Measurements from ENCODE around the gene MRPL33. TPM values are rescaled to one million over a fixed set of nuclear protein-coding genes. Genes with fewer than 3 reads are reported as not detected.

Gene MRPL33
- total RNA-seq, 1 experiment from 2014 or later = 66.8 TPM

DNA sequence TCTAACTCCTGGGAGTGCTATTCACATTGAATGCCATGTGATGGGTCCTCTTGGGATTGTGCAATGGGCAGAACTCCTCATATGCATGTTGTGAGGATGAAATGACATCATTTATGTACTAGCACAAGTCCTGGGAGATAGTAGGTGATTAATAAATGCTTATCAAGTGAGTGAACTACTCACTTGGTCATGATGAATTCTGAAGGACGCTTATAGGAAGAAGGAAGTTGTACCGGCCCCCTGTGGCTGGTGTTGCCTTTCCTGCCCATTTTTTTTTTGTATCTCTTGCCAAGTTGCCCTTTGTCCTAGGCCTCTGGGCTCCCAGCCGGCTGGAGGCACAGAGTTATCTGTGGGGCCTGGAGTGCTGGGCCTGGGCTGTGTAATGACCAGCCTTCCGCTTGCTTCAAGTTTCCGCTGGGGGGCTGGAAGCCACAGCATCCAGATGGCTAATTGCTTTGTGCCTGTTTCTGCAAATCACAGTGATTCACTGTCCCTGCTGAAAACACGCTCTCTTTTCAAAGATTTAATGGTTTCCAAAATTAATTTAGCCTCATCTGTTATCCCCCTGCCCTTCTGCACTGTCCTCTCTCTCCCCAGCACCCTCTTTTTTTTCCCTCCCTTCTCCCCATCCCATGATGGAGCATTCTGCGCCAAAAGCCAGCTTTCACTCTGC, 33.7 kb upstream of the MRPL33 start:
- Histone ChIP-seq H2BK15ac (ENCODE audit: low read depth, low read length) (no peak overlapping the region), H3K4ac (ENCODE audit: low read depth, low read length) (no peak overlapping the region), H4K8ac (replicated peaks; ENCODE audit: insufficient read length, low read depth, low read length) (no peak overlapping the region), H3K27ac (ENCODE audit: insufficient read length, low read depth, low read length) (no peak overlapping the region), H4K20me1 (ENCODE audit: control insufficient read depth, insufficient read depth, insufficient read length) (no peaks in the 10 kb centered on the region), H2BK20ac (ENCODE audit: low read depth, low read length, poor library complexity, severe bottlenecking) (no peak overlapping the region), H2AFZ (ENCODE audit: low read length) (no peak overlapping the region), H3K79me1 (ENCODE audit: insufficient read depth, low read depth, low read length, poor library complexity, severe bottlenecking) (no peaks in the 10 kb centered on the region), H4K91ac (ENCODE audit: insufficient read length, low read depth, low read length) (no peak overlapping the region), H2BK120ac (ENCODE audit: low read depth, low read length, poor library complexity, severe bottlenecking) (no peak overlapping the region), H2BK12ac (ENCODE audit: insufficient read length, low read depth, low read length) (no peak overlapping the region), H2AK5ac (ENCODE audit: insufficient read length, low read length) (no peak overlapping the region), H3K56ac (ENCODE audit: insufficient read length, low read depth, low read length) (no peak overlapping the region), H3K23ac (ENCODE audit: insufficient read length, low read depth, low read length) (no peak overlapping the region), H2BK5ac (ENCODE audit: insufficient read length, low read length) (no peak overlapping the region), H3T11ph (ENCODE audit: low read length) (no peak overlapping the region), H3K4me1 (ENCODE audit: insufficient read depth, low read length) (no peaks in the 10 kb centered on the region), H3K79me2 (ENCODE audit: insufficient read depth, low read length) (no peaks in the 10 kb centered on the region), H3K27me3 (ENCODE audit: insufficient read depth, low read length) (no peaks in the 10 kb centered on the region), H3K9me3 (ENCODE audit: control insufficient read depth, low read depth, low read length) (no peaks in the 10 kb centered on the region), H3K23me2 (ENCODE audit: insufficient read length, low read depth, low read length, poor library complexity, severe bottlenecking) (peaks cover 10% of the 10 kb centered on the region), H4K5ac (ENCODE audit: insufficient read length, low read depth, low read length) (no peak overlapping the region), H3K4me2 (ENCODE audit: insufficient read depth, insufficient read length, low read length) (no peak overlapping the region), H3K18ac (ENCODE audit: insufficient read length, low read depth, low read length) (no peak overlapping the region), H3K14ac (ENCODE audit: insufficient read depth, low read length) (no peak overlapping the region), H3K9ac (ENCODE audit: extremely low read depth, insufficient read length, low read length) (no peak overlapping the region)
- no peak for DNase-seq
- Mint-ChIP-seq H3K27me3 (ENCODE audit: low read depth) (no peaks in the 10 kb centered on the region; the same call in 1 of the 2 replicates), H3K4me3 (no peak overlapping the region), H3K36me3 (ENCODE audit: insufficient read depth in 1 of 3, low read depth in 3 of 3) (peaks cover 0 to 12% (median 0%) of the 10 kb centered on the region in 3 experiments; a peak in 1 of 7 replicates), H3K9me3 (peaks cover 11 to 12% of the 10 kb centered on the region in 2 experiments), H3K27ac (no peak overlapping the region), H3K4me1 (peaks cover 13 to 14% of the 10 kb centered on the region in 2 experiments)
- no CpG with 5 or more reads among the region's 7 CpGs for WGBS (ENCODE audit: extremely low coverage, insufficient read length, low lambda C conversion rate)
- TF ChIP-seq, protein P1, sequence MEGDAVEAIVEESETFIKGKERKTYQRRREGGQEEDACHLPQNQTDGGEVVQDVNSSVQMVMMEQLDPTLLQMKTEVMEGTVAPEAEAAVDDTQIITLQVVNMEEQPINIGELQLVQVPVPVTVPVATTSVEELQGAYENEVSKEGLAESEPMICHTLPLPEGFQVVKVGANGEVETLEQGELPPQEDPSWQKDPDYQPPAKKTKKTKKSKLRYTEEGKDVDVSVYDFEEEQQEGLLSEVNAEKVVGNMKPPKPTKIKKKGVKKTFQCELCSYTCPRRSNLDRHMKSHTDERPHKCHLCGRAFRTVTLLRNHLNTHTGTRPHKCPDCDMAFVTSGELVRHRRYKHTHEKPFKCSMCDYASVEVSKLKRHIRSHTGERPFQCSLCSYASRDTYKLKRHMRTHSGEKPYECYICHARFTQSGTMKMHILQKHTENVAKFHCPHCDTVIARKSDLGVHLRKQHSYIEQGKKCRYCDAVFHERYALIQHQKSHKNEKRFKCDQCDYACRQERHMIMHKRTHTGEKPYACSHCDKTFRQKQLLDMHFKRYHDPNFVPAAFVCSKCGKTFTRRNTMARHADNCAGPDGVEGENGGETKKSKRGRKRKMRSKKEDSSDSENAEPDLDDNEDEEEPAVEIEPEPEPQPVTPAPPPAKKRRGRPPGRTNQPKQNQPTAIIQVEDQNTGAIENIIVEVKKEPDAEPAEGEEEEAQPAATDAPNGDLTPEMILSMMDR (conservative IDR thresholded peaks at IDR 0.05) = no peak

All from H9 (cell line).